Smooth muscle cell (in vitro differentiated cells): ENCODE results near the gene TOM1. TPM values are rescaled to one million over a fixed set of nuclear protein-coding genes. Genes with fewer than 3 reads are reported as not detected.

Experiments
- DNase-seq: peaks from one replicate; lab custom pipeline; 2025; ENCODE audit not compliant: unreplicated experiment; lab: John Stamatoyannopoulos, UW
- H2AFZ ChIP-seq: fragments of 200-600 bp; sonication (generic); 2 replicates; pipeline ENCODE4 v1.6.0; 2016; ENCODE audit warnings: antibody characterized with exemption, low read depth, mild to moderate bottlenecking
- H3F3A ChIP-seq: fragments of 200-600 bp; sonication (generic); 2 replicates; pipeline ENCODE4 v1.6.0; 2017; ENCODE audit warnings: antibody characterized with exemption, low read depth
- H3K27ac ChIP-seq: fragments of 200-600 bp; sonication (generic); 2 replicates; pipeline ENCODE4 v1.5.1; 2016; ENCODE audit warnings: low read depth, mild to moderate bottlenecking
- H3K27me3 ChIP-seq: fragments of 200-600 bp; sonication (generic); 2 replicates; pipeline ENCODE4 v1.6.1; 2016; ENCODE audit warnings: low read depth, mild to moderate bottlenecking
- H3K36me3 ChIP-seq: fragments of 200-600 bp; sonication (generic); 2 replicates; pipeline ENCODE4 v1.5.1; 2016; ENCODE audit warnings: low read depth
- H3K4me1 ChIP-seq: fragments of 200-600 bp; sonication (generic); 2 replicates; pipeline ENCODE4 v1.5.1; 2016; ENCODE audit warnings: low read depth
- H3K4me2 ChIP-seq: fragments of 200-600 bp; sonication (generic); 2 replicates; pipeline ENCODE4 v1.6.0; 2016; ENCODE audit warnings: mild to moderate bottlenecking
- H3K4me3 ChIP-seq: fragments of 200-600 bp; sonication (generic); 2 replicates; pipeline ENCODE4 v1.5.1; 2016; ENCODE audit warnings: mild to moderate bottlenecking
- H3K79me2 ChIP-seq: fragments of 200-600 bp; sonication (generic); 2 replicates; pipeline ENCODE4 v1.6.0; 2016; ENCODE audit warnings: low read depth, mild to moderate bottlenecking
- H3K9ac ChIP-seq: fragments of 200-600 bp; sonication (generic); 2 replicates; pipeline ENCODE4 v1.6.0; 2016; ENCODE audit warnings: low read depth
- H3K9me3 ChIP-seq: fragments of 200-600 bp; sonication (generic); replicated peaks from 2 replicates; pipeline ENCODE4 v1.5.1; 2016; ENCODE audit warnings: low read depth
- H4K20me1 ChIP-seq: fragments of 200-600 bp; sonication (generic); 2 replicates; pipeline ENCODE4 v1.6.0; 2016; ENCODE audit warnings: low read depth
- CTCF ChIP-seq: fragments of 200-600 bp; sonication (generic); IDR thresholded peaks from 2 replicates; pipeline ENCODE4 v1.5.1; 2017; ENCODE audit warnings: borderline replicate concordance, mild to moderate bottlenecking, antibody characterized with exemption; ENCODE audit not compliant: insufficient read depth, poor library complexity, severe bottlenecking
- WGBS: methylation state at CpG from one replicate; pipeline ENCODE4 v1.1.7; 2016; ENCODE audit warnings: low lambda C conversion rate; 5-methylcytosine and 5-hydroxymethylcytosine counted together
- polyA plus RNA-seq: library from polyadenylated mRNA; unstranded; fragments of >200 nt; fragmentation: Nextera tagmentation; extraction: Ambion mirVana; gene quantifications from 2 replicates; pipeline ENCODE4 v1.2.1, GENCODE V29; 2016
- total RNA-seq: library from RNA; depleted of rRNA; stranded (reverse); fragments of >200 nt; gene quantifications from 2 replicates; pipeline ENCODE4 v1.2.3, GENCODE V29; 2014

TOM1 gene
- total and polyA plus RNA-seq, 2 experiments from 2014 or later, result 86.1 to 127 TPM

- H3F3A ChIP-seq, result no peaks in the 10 kb centered on the region
- no peaks in the 10 kb centered on the region for H3K79me2 ChIP-seq
- H3K27me3 ChIP-seq, result no peaks in the 10 kb centered on the region
- no peak overlapping the region for H2AFZ ChIP-seq
- H3K4me3 ChIP-seq, result no peak overlapping the region
- H3K36me3 ChIP-seq, result peaks cover 4% of the 10 kb centered on the region
- 98% methylated on average over 21 of the region's 21 CpGs for WGBS
- H3K27ac ChIP-seq, result no peak overlapping the region
- no peak for DNase-seq
- peaks cover 3% of the 10 kb centered on the region for H4K20me1 ChIP-seq
- no peak overlapping the region for H3K4me2 ChIP-seq
- H3K4me1 ChIP-seq, result no peaks in the 10 kb centered on the region
- no peak overlapping the region for H3K9ac ChIP-seq
- no peak for TF ChIP-seq CTCF
- no peaks in the 10 kb centered on the region for H3K9me3 ChIP-seq
Measured at GRCh38 chr22:35327690-35328471, 28.2 kb downstream of the TOM1 start.

- H3F3A ChIP-seq, result no peaks in the 10 kb centered on the region
- no peak overlapping the region for H3K27ac ChIP-seq
- no peak overlapping the region for H3K9ac ChIP-seq
- no peak for DNase-seq
- 98% methylated on average over 15 of the region's 15 CpGs for WGBS
- peaks cover 10% of the 10 kb centered on the region for H3K36me3 ChIP-seq
- TF ChIP-seq CTCF, result no peak
- no peak overlapping the region for H3K4me2 ChIP-seq
- H3K9me3 ChIP-seq, result no peaks in the 10 kb centered on the region
- H4K20me1 ChIP-seq, result no peaks in the 10 kb centered on the region
- H3K79me2 ChIP-seq, result no peaks in the 10 kb centered on the region
- H2AFZ ChIP-seq, result no peak overlapping the region
- H3K4me3 ChIP-seq, result no peak overlapping the region
- no peaks in the 10 kb centered on the region for H3K27me3 ChIP-seq
- no peaks in the 10 kb centered on the region for H3K4me1 ChIP-seq
Measured at GRCh38 chr22:35328472-35328885, 28.8 kb downstream of the TOM1 start.

- Histone ChIP-seq H2AFZ (no peak overlapping the region), H3F3A (no peaks in the 10 kb centered on the region), H3K9me3 (no peaks in the 10 kb centered on the region), H3K9ac (no peak overlapping the region), H3K4me2 (no peak overlapping the region), H3K27me3 (no peaks in the 10 kb centered on the region), H3K4me1 (no peaks in the 10 kb centered on the region), H3K27ac (no peak overlapping the region), H3K36me3 (peaks cover 14% of the 10 kb centered on the region), H4K20me1 (no peaks in the 10 kb centered on the region), H3K4me3 (no peak overlapping the region), H3K79me2 (no peaks in the 10 kb centered on the region)
- DNase-seq, result no peak
- no peak for TF ChIP-seq CTCF
- 95% methylated on average over 12 of the region's 12 CpGs for WGBS
Measured at GRCh38 chr22:35329114-35329847, 29.6 kb downstream of the TOM1 start.
